ENCODE results near the gene SOCS3. TPM values are rescaled to one million over a fixed set of nuclear protein-coding genes. Genes with fewer than 3 reads are reported as not detected.
"Not testable (repeated sequence)": the region's sequence is repeated elsewhere in the genome, so short reads cannot be mapped to it uniquely, and the experiment has no call there.

SOCS3 gene
- total RNA-seq, 1 donor from 2014 or later, result 5.4 TPM

DNA sequence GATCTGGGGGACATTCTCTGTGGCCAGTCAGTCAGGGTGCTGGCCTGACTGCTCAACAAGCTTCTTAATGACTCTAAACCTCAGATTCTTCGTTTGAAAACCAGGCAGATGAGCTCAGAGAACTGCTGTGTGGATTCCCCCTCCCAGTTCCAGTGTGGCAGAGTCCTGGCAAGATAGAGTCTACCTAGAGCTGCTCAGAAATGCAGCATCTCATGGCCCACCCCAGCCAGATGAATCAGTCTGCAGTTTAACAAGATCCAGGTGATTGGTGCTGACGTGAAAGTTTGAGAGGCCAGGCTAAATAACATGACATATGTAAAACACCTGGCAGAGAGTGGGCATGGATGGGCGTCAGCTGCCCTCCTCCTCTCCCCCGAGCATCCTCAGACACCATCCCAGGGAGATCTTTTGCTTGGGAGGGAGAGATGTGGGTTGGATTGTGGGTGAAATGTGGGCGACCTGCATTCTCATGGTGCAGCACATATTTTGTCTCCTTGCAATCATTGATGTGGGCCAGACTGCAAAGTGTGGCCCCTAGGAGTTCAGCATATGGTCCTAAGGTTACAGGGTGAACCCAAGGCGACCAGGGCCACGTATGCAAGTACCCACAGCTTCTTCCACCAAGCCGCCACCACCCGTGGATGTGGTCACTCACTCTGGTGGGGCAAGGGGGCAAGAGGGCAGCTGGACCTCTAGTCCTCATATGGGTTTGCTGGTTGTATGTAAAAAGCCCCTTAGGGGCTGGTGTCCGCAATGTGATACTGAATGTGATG lies 19.5 kb downstream of the SOCS3 start:
- Mint-ChIP-seq H3K9me3 (ENCODE audit: low read depth) (no peaks in the 10 kb centered on the region), H3K27me3 (peaks cover 25% of the 10 kb centered on the region), H3K27ac (no peak overlapping the region), H3K4me1 (ENCODE audit: low read depth) (peaks cover 6% of the 10 kb centered on the region), H3K36me3 (ENCODE audit: insufficient read depth) (no peaks in the 10 kb centered on the region), H3K4me3 (ENCODE audit: low read depth) (peak overlapping the region; percentile 57)
- DNase-seq (ENCODE audit: low spot score, unreplicated experiment), result no peak
- no peak for TF ChIP-seq CTCF (IDR thresholded peaks at IDR 0.05; ENCODE audit: unreplicated experiment)

GRCh38 chr17:78338486-78339259 lies 21.2 kb downstream of the SOCS3 start:
- Mint-ChIP-seq H3K4me1 (ENCODE audit: low read depth) (peaks cover 6% of the 10 kb centered on the region), H3K27me3 (peaks cover 16% of the 10 kb centered on the region), H3K9me3 (ENCODE audit: low read depth) (no peaks in the 10 kb centered on the region), H3K27ac (peak overlapping the region; percentile 14), H3K4me3 (ENCODE audit: low read depth) (peak overlapping the region; percentile 6), H3K36me3 (ENCODE audit: insufficient read depth) (no peaks in the 10 kb centered on the region)
- DNase-seq (ENCODE audit: low spot score, unreplicated experiment), result no peak
- no peak for TF ChIP-seq CTCF (IDR thresholded peaks at IDR 0.05; ENCODE audit: unreplicated experiment)

DNA sequence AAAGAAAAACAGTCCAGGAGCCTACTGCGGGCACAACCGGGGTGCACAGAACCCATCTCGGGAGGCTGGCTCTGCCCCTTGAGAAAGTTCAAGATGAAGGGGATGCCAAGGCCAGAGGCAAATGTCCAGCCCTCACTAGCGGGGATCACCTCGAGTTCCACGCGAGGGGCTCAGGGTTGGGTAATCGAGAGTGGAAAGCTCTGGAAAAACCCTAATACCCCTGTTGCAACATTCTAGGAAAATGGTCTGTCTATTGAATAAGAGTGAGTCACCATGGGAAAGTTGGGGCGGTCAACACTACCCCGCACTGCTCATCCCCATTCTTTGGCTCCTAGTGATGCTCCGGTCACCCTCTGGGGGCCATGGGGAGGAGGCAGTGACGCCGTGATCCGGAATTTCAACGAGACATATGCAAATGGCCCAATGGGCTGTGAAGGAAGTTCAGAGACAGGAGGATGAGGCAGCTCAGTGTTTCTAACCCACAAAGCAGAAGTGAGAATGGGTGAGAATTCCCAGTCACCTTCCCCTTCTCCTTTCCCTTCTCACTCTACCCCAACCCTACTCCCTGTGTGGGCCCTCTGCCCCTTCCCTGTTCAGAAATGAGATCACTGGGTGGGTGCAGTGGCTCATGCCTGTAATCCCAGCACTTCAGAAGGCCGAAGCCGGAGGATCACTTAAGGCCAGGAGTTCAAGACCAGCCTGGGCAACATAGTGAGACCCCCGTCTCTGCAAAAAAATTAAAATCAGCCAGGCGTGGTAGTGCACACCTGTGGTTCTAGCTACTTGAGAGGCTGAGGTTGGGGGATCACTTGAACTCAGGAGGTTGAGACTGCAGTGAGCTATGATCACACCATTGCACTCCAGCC lies 22.4 kb downstream of the SOCS3 start:
- Mint-ChIP-seq H3K4me1 (ENCODE audit: low read depth) (peaks cover 6% of the 10 kb centered on the region), H3K27ac (no peak overlapping the region), H3K9me3 (ENCODE audit: low read depth) (no peaks in the 10 kb centered on the region), H3K27me3 (peaks cover 20% of the 10 kb centered on the region), H3K36me3 (ENCODE audit: insufficient read depth) (no peaks in the 10 kb centered on the region), H3K4me3 (ENCODE audit: low read depth) (no peak overlapping the region)
- TF ChIP-seq CTCF (IDR thresholded peaks at IDR 0.05; ENCODE audit: unreplicated experiment), result no peak
- no peak for DNase-seq (ENCODE audit: low spot score, unreplicated experiment)

GRCh38 chr17:78335209-78335608 lies 24.7 kb downstream of the SOCS3 start:
- no peak for TF ChIP-seq CTCF (IDR thresholded peaks at IDR 0.05; ENCODE audit: unreplicated experiment)
- Mint-ChIP-seq H3K27ac (no peak overlapping the region), H3K4me1 (ENCODE audit: low read depth) (peaks cover 6% of the 10 kb centered on the region), H3K9me3 (ENCODE audit: low read depth) (no peaks in the 10 kb centered on the region), H3K27me3 (peaks cover 13% of the 10 kb centered on the region), H3K36me3 (ENCODE audit: insufficient read depth) (no peaks in the 10 kb centered on the region), H3K4me3 (ENCODE audit: low read depth) (no peak overlapping the region)
- no peak for DNase-seq (ENCODE audit: low spot score, unreplicated experiment)

GRCh38 chr17:78332991-78333390 lies 26.9 kb downstream of the SOCS3 start:
- Mint-ChIP-seq H3K4me3 (ENCODE audit: low read depth) (no peak overlapping the region), H3K9me3 (ENCODE audit: low read depth) (no peaks in the 10 kb centered on the region), H3K36me3 (ENCODE audit: insufficient read depth) (no peaks in the 10 kb centered on the region), H3K27me3 (peaks cover 10% of the 10 kb centered on the region), H3K4me1 (ENCODE audit: low read depth) (no peaks in the 10 kb centered on the region), H3K27ac (no peak overlapping the region)
- DNase-seq (ENCODE audit: low spot score, unreplicated experiment), result no peak
- TF ChIP-seq CTCF (IDR thresholded peaks at IDR 0.05; ENCODE audit: unreplicated experiment), result no peak

DNA sequence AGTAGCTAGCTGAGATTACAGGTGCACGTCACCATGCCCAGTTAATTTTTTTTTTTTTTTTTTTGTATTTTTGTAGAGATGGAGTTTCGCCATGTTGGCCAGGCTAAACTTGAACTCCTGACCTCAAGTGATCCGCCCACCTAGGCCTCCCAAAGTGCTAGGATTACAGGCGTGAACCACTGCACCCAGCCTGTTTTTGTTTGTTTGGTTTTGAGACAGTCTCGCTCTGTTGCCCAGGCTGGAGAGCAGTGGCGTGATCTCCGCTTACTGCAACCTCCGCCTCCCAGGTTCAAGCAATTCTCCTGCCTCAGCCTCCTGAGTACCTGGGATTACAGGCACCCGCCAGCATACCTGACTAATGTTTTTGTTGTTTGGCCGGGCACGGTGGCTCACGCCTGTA lies 28.5 kb downstream of the SOCS3 start:
- H3K4me1 Mint-ChIP-seq (ENCODE audit: low read depth); H3K36me3 Mint-ChIP-seq (ENCODE audit: insufficient read depth); H3K4me3 Mint-ChIP-seq (ENCODE audit: low read depth); H3K27ac Mint-ChIP-seq; H3K27me3 Mint-ChIP-seq; H3K9me3 Mint-ChIP-seq (ENCODE audit: low read depth); DNase-seq (ENCODE audit: low spot score, unreplicated experiment): not testable (repeated sequence)
